GM23248 (cell line): ENCODE results near the gene TRPV2. TPM values are rescaled to one million over a fixed set of nuclear protein-coding genes. Genes with fewer than 3 reads are reported as not detected.
A peak's percentile ranks its signal among the peaks of the same experiment; 100 is the strongest.

ENCODE experiments used
- DNase-seq: peaks from one replicate; pipeline ENCODE4 v3.0.0-alpha.2; 2015
- H2AFZ ChIP-seq: fragments of 200-600 bp; sonication (generic); 2 replicates; pipeline ENCODE4 v1.6.1; 2016; ENCODE audit warnings: antibody characterized with exemption
- H3F3A ChIP-seq: fragments of 200-600 bp; sonication (generic); 2 replicates; pipeline ENCODE4 v1.6.1; 2016; ENCODE audit warnings: mild to moderate bottlenecking, antibody characterized with exemption, mixed run types; ENCODE audit not compliant: insufficient read depth
- H3K27ac ChIP-seq: fragments of 200-600 bp; sonication (generic); 2 replicates; pipeline ENCODE4 v1.5.1; 2016; ENCODE audit warnings: mild to moderate bottlenecking
- H3K27me3 ChIP-seq: fragments of 200-600 bp; sonication (generic); replicated peaks from 2 replicates; pipeline ENCODE4 v1.6.1; 2016; ENCODE audit warnings: mild to moderate bottlenecking; ENCODE audit not compliant: insufficient read depth
- H3K36me3 ChIP-seq: fragments of 200-600 bp; sonication (generic); 2 replicates; pipeline ENCODE4 v1.6.1; 2016; ENCODE audit warnings: low read depth, mild to moderate bottlenecking
- H3K4me1 ChIP-seq: fragments of 200-600 bp; sonication (generic); 2 replicates; pipeline ENCODE4 v1.6.1; 2016; ENCODE audit warnings: mild to moderate bottlenecking; ENCODE audit not compliant: insufficient read depth
- H3K4me2 ChIP-seq: fragments of 200-600 bp; sonication (generic); one replicate; pipeline ENCODE4 v1.6.1; 2016; ENCODE audit warnings: mild to moderate bottlenecking; ENCODE audit not compliant: unreplicated experiment
- H3K4me3 ChIP-seq: fragments of 200-600 bp; sonication (generic); 2 replicates; pipeline ENCODE4 v1.5.1; 2016; ENCODE audit warnings: mild to moderate bottlenecking
- H3K79me2 ChIP-seq: fragments of 200-600 bp; sonication (generic); 2 replicates; pipeline ENCODE4 v1.6.1; 2016; ENCODE audit warnings: mild to moderate bottlenecking; ENCODE audit not compliant: insufficient read depth
- H3K9ac ChIP-seq: fragments of 200-600 bp; sonication (generic); 2 replicates; pipeline ENCODE4 v1.6.1; 2016; ENCODE audit warnings: mild to moderate bottlenecking
- H3K9me2 ChIP-seq: fragments of 200-600 bp; sonication (generic); 2 replicates; pipeline ENCODE4 v1.6.1; 2016; ENCODE audit warnings: mixed run types, mild to moderate bottlenecking, moderate library complexity; ENCODE audit not compliant: insufficient read depth
- H3K9me3 ChIP-seq: fragments of 200-600 bp; sonication (generic); one replicate; pipeline ENCODE4 v1.6.1; 2017; ENCODE audit warnings: low read depth
- H4K20me1 ChIP-seq: fragments of 200-600 bp; sonication (generic); 2 replicates; pipeline ENCODE4 v1.6.0; 2016; ENCODE audit not compliant: insufficient read depth
- EZH2 ChIP-seq: fragments of 200-600 bp; sonication (generic); IDR thresholded peaks from 2 replicates; pipeline ENCODE4 v1.6.1; 2018; ENCODE audit warnings: antibody characterized with exemption, mild to moderate bottlenecking; ENCODE audit not compliant: insufficient read depth, poor library complexity, severe bottlenecking
- EZH2phosphoT487 ChIP-seq: fragments of 200-600 bp; sonication (generic); IDR thresholded peaks from 2 replicates; pipeline ENCODE4 v1.6.1; 2018; ENCODE audit warnings: antibody characterized with exemption, moderate library complexity, mild to moderate bottlenecking, low read depth; ENCODE audit not compliant: insufficient read depth
- WGBS, 2 experiments: methylation state at CpG; one replicate each; pipeline ENCODE4 v1.1.6; 2015 to 2017; ENCODE audit warnings: low lambda C conversion rate in 2 of 2, low coverage in 1 of 2; ENCODE audit errors: missing lambda C conversion rate in 2 of 2; 5-methylcytosine and 5-hydroxymethylcytosine counted together
- in situ Hi-C: fragments of 300-500 bp; cut with MboI; formaldehyde crosslinking; loops from 2 replicates; pipeline ENCODE4 v1.15.0; 2020
- polyA plus RNA-seq: library from polyadenylated mRNA; unstranded; fragments of >200 nt; fragmentation: Nextera tagmentation; extraction: Ambion mirVana; gene quantifications from 2 replicates; pipeline ENCODE4 v1.2.1, GENCODE V29; 2016
- total RNA-seq: library from RNA; depleted of rRNA; stranded (reverse); fragments of >200 nt; shearing (Covaris generic); gene quantifications from 2 replicates; pipeline ENCODE4 v1.2.3, GENCODE V29; 2014

Gene TRPV2
- total and polyA plus RNA-seq, 2 experiments from 2014 or later, result 19.6 to 23.9 TPM

DNA sequence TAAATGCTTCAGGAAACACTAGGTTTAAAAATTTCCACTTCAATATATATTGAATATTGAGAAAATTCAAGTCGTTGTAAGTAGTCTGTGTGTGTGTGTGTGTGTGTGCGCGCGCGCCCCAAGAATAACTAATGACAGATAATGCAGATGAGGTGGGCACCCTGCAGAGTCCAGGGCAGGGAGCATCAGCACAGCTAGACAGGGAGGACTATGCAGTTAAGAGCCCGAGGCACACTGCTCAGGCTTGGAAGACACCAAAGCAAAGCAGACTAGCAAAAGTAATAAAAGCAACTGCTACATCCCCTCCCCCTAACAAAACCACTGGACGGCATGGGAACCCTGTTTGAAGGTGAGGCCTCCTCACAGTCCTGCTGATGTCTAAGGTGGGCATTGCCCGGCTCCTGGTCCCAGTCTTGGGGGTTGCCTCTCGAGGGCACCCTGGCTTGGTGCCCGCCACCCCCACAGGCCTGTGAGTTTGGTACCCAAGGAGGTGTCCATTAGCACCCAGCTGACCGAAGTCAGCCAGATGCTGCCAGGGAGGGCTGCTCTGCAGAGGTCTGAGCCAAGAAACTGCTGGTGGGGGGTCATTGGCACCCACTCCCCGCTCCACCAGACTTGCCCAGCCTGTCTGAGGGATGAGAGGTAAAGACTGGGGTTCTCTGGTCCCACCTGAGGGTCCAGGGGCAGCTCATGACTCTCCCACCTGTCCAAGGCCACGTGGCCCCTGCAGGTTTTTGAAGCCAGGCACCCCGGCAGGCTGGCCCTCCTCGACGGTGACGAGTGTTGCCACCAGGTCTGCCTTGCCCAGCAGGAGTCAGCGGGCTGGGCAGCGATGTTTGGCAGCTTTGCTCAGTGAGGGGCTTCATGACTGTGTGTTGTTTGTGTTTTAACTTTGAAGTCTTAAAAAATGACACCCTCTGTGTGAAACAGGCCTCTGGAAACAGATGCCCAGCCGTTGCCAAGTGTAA, 58.0 kb downstream of the TRPV2 start:
- no peak overlapping the region for H2AFZ ChIP-seq
- no peak overlapping the region for H3K4me2 ChIP-seq
- no peak for DNase-seq
- in situ Hi-C loops, result no loop called here
- no peaks in the 10 kb centered on the region for H3K27me3 ChIP-seq
- no peak overlapping the region for H3K4me3 ChIP-seq
- TF ChIP-seq EZH2, result no peak
- TF ChIP-seq EZH2phosphoT487, result no peak
- H3K9me2 ChIP-seq, result no peaks in the 10 kb centered on the region
- no peaks in the 10 kb centered on the region for H3F3A ChIP-seq
- no peak overlapping the region for H3K27ac ChIP-seq
- no peaks in the 10 kb centered on the region for H3K79me2 ChIP-seq
- WGBS, 2 experiments, result 84 to 87% methylated on average over 19 to 20 of the region's 20 CpGs
- H4K20me1 ChIP-seq, result no peaks in the 10 kb centered on the region
- H3K4me1 ChIP-seq, result peaks cover 12% of the 10 kb centered on the region
- no peaks in the 10 kb centered on the region for H3K9me3 ChIP-seq
- H3K36me3 ChIP-seq, result no peaks in the 10 kb centered on the region
- no peak overlapping the region for H3K9ac ChIP-seq

GRCh38 chr17:16474012-16474725, 58.8 kb downstream of the TRPV2 start:
- Histone ChIP-seq H3F3A (no peaks in the 10 kb centered on the region), H3K27me3 (no peaks in the 10 kb centered on the region), H3K27ac (no peak overlapping the region), H3K36me3 (no peaks in the 10 kb centered on the region), H4K20me1 (no peaks in the 10 kb centered on the region), H3K4me2 (no peak overlapping the region), H3K4me3 (no peak overlapping the region), H3K9me2 (no peaks in the 10 kb centered on the region), H3K4me1 (peaks cover 12% of the 10 kb centered on the region), H3K9ac (no peak overlapping the region), H3K9me3 (no peaks in the 10 kb centered on the region), H2AFZ (no peak overlapping the region), H3K79me2 (no peaks in the 10 kb centered on the region)
- no peak for DNase-seq
- TF ChIP-seq EZH2, result no peak
- TF ChIP-seq EZH2phosphoT487, result no peak
- in situ Hi-C loops, result no loop called here
- 78 to 81% methylated on average over 13 of the region's 13 CpGs for WGBS, 2 experiments

DNA sequence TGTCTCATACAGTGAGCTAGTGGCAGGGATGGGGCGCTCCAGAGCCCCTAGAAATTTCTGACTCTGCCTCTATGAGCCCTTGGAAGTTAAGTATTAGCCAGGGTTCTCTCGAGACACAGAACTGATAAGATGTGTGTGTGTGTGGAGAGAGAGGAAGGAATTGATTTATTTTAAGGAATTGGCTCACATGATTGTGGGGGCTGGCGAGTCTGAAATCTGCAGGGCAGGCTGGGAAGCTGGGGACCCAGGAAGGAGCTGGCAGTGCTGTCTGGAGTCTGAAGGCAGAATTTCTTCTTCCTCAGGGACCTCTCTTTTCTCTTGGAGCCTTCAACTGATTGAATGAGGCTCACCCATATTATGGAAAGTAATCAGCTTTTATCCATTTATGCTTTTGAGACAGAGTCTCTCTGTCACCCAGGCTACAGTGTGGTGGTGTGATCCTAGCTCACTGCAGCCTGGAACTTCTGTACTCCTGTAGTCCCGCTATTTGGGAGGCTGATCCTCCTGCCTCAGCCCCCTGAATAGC, 59.9 kb downstream of the TRPV2 start:
- TF ChIP-seq EZH2phosphoT487 (no peak), EZH2 (no peak)
- H3F3A ChIP-seq, result no peaks in the 10 kb centered on the region
- H3K27me3 ChIP-seq, result no peaks in the 10 kb centered on the region
- in situ Hi-C loops, result no loop called here
- no peaks in the 10 kb centered on the region for H3K36me3 ChIP-seq
- no peak overlapping the region for H3K9ac ChIP-seq
- no peaks in the 10 kb centered on the region for H3K79me2 ChIP-seq
- H3K27ac ChIP-seq, result no peak overlapping the region
- H2AFZ ChIP-seq, result no peak overlapping the region
- no peaks in the 10 kb centered on the region for H3K9me3 ChIP-seq
- 94 to 97% methylated on average over 4 of the region's 4 CpGs for WGBS, 2 experiments
- no peaks in the 10 kb centered on the region for H4K20me1 ChIP-seq
- no peak overlapping the region for H3K4me2 ChIP-seq
- DNase-seq, result no peak
- no peak overlapping the region for H3K4me3 ChIP-seq
- peaks cover 10% of the 10 kb centered on the region for H3K4me1 ChIP-seq
- no peaks in the 10 kb centered on the region for H3K9me2 ChIP-seq

GRCh38 chr17:16477255-16477654, 61.9 kb downstream of the TRPV2 start:
- in situ Hi-C loops, result no loop called here
- peak overlapping the region; percentile 43 for H3K27ac ChIP-seq
- no peaks in the 10 kb centered on the region for H3K79me2 ChIP-seq
- peaks cover 8% of the 10 kb centered on the region for H3K4me1 ChIP-seq
- peak overlapping the region; percentile 65 for H3K9ac ChIP-seq
- H3F3A ChIP-seq, result no peaks in the 10 kb centered on the region
- WGBS, 2 experiments, result 6 to 9% methylated on average over 5 of the region's 5 CpGs
- no peaks in the 10 kb centered on the region for H3K36me3 ChIP-seq
- no peaks in the 10 kb centered on the region for H3K9me3 ChIP-seq
- no peak for TF ChIP-seq EZH2
- no peak for TF ChIP-seq EZH2phosphoT487
- no peaks in the 10 kb centered on the region for H4K20me1 ChIP-seq
- H3K9me2 ChIP-seq, result no peaks in the 10 kb centered on the region
- H3K4me3 ChIP-seq, result no peak overlapping the region
- peak overlapping the region; percentile 74 for H2AFZ ChIP-seq
- H3K4me2 ChIP-seq, result no peak overlapping the region
- no peaks in the 10 kb centered on the region for H3K27me3 ChIP-seq
- DNase-seq, result peak; percentile 93
